ENCODE data around the gene CYP4F11.
"Not testable (repeated sequence)": the region's sequence is repeated elsewhere in the genome, so short reads cannot be mapped to it uniquely, and the experiment has no call there.

The CYP4F11 gene

GRCh38 chr19:15934332-15935078 lies at the start of gene CYP4F11:
TSS of gene CYP4F11 (minus strand) at chr19:15934529. CDS start at chr19:15934408, 121 bp downstream.
- DNase-seq (ENCODE audit: low read depth in 3 of 3): no peak

GRCh38 chr19:15979293-15979692 lies 45.0 kb upstream of the CYP4F11 start:
- DNase-seq (ENCODE audit: low read depth in 3 of 3): no peak

GRCh38 chr19:15977690-15978089 lies 43.4 kb upstream of the CYP4F11 start:
- DNase-seq (ENCODE audit: low read depth in 3 of 3): no peak

- DNase-seq (ENCODE audit: low read depth in 3 of 3): no peak
These were observed 42.7 kb upstream of the CYP4F11 start for GRCh38 chr19:15976836-15977689.

GRCh38 chr19:15974856-15975255 lies 40.5 kb upstream of the CYP4F11 start:
- DNase-seq (ENCODE audit: low read depth in 3 of 3): no peak

- DNase-seq (ENCODE audit: low read depth in 3 of 3): not testable (repeated sequence)
These were observed 37.7 kb upstream of the CYP4F11 start for GRCh38 chr19:15972043-15972442.

- no peak for DNase-seq (ENCODE audit: low read depth in 3 of 3)
These were observed 37.0 kb upstream of the CYP4F11 start for GRCh38 chr19:15971224-15971780.

GRCh38 chr19:15964231-15964630 lies 29.9 kb upstream of the CYP4F11 start:
- DNase-seq (ENCODE audit: low read depth in 3 of 3): no peak

GRCh38 chr19:15962319-15962718 lies 28.0 kb upstream of the CYP4F11 start:
- DNase-seq (ENCODE audit: low read depth in 3 of 3): no peak

GRCh38 chr19:15954820-15955219 lies 20.5 kb upstream of the CYP4F11 start:
- DNase-seq (ENCODE audit: low read depth in 3 of 3): no peak

- no peak for DNase-seq (ENCODE audit: low read depth in 3 of 3)
These were observed 14.1 kb upstream of the CYP4F11 start, which contains the start of gene OR10H4 for GRCh38 chr19:15948223-15949058. TSS of gene OR10H4 (plus strand) at chr19:15949008. CDS start at chr19:15949008, 0 bp downstream.

GRCh38 chr19:15945301-15945700 lies 11.0 kb upstream of the CYP4F11 start:
- no peak for DNase-seq (ENCODE audit: low read depth in 3 of 3)

- DNase-seq (ENCODE audit: low read depth in 3 of 3): no peak
These were observed 10.1 kb upstream of the CYP4F11 start for GRCh38 chr19:15944401-15944800.

- DNase-seq (ENCODE audit: low read depth in 3 of 3): no peak
These were observed 3.4 kb upstream of the CYP4F11 start for GRCh38 chr19:15937771-15938170.

GRCh38 chr19:15936950-15937349 lies 2.6 kb upstream of the CYP4F11 start:
- no peak for DNase-seq (ENCODE audit: low read depth in 3 of 3)

GRCh38 chr19:15936173-15936572 lies 1.8 kb upstream of the CYP4F11 start:
- no peak for DNase-seq (ENCODE audit: low read depth in 3 of 3)

- no peak for DNase-seq (ENCODE audit: low read depth in 3 of 3)
These were observed 906 bp upstream of the CYP4F11 start for GRCh38 chr19:15935167-15935702.

- peak in 1 of 3 experiments; percentile 23 for DNase-seq (ENCODE audit: low read depth in 3 of 3)
These were observed 483 bp downstream of the CYP4F11 start for GRCh38 chr19:15933761-15934331.

GRCh38 chr19:15928321-15928720 lies 6.0 kb downstream of the CYP4F11 start:
- DNase-seq (ENCODE audit: low read depth in 3 of 3): no peak

GRCh38 chr19:15926484-15926883 lies 7.8 kb downstream of the CYP4F11 start:
- DNase-seq (ENCODE audit: low read depth in 3 of 3): no peak

- DNase-seq (ENCODE audit: low read depth in 3 of 3): no peak
These were observed 10.6 kb downstream of the CYP4F11 start for GRCh38 chr19:15923702-15924101.
